Activated gamma-delta T cell treated with anti-CD3 and anti-CD28 coated beads, Interleukin-2, amount 50 U/mL, for 16 hours (primary cell): ENCODE results near the gene OSER1.

Experiments
- DNase-seq: peaks from one replicate; pipeline ENCODE4 v3.0.0-alpha.2; 2020; ENCODE audit warnings: low read depth

The OSER1 gene

GRCh38 chr20:44224637-44225036 lies 14.1 kb upstream of the OSER1 start:
- DNase-seq, result no peak

GRCh38 chr20:44223721-44224120 lies 13.2 kb upstream of the OSER1 start:
- DNase-seq, result no peak

GRCh38 chr20:44222633-44223368 lies 12.2 kb upstream of the OSER1 start:
- no peak for DNase-seq

- DNase-seq, result no peak
Observed at GRCh38 chr20:44222027-44222426, 11.5 kb upstream of the OSER1 start.

- no peak for DNase-seq
Observed at GRCh38 chr20:44221368-44221954, 10.9 kb upstream of the OSER1 start.

GRCh38 chr20:44219791-44220190 lies 9.2 kb upstream of the OSER1 start:
- DNase-seq, result no peak

- no peak for DNase-seq
Observed at GRCh38 chr20:44219170-44219730, 8.7 kb upstream of the OSER1 start.

GRCh38 chr20:44218446-44218845 lies 7.9 kb upstream of the OSER1 start:
- DNase-seq, result no peak

GRCh38 chr20:44217342-44218092 lies 6.9 kb upstream of the OSER1 start:
- peak; percentile 45 for DNase-seq

- DNase-seq, result peak; percentile 58
Observed at GRCh38 chr20:44215125-44215524, 4.6 kb upstream of the OSER1 start.

- no peak for DNase-seq
Observed at GRCh38 chr20:44212792-44213191, 2.2 kb upstream of the OSER1 start.

- DNase-seq, result no peak
Observed at GRCh38 chr20:44211177-44212039, 837 bp upstream of the OSER1 start.

- no peak for DNase-seq
Observed at GRCh38 chr20:44209686-44210405, 725 bp downstream of the OSER1 start.

GRCh38 chr20:44208770-44209169 lies 1.8 kb downstream of the OSER1 start:
- DNase-seq, result no peak

- DNase-seq, result no peak
Observed at GRCh38 chr20:44208165-44208564, 2.4 kb downstream of the OSER1 start.

- DNase-seq, result no peak
Observed at GRCh38 chr20:44207126-44207723, 3.3 kb downstream of the OSER1 start.

- DNase-seq, result no peak
Observed at GRCh38 chr20:44206132-44206531, 4.4 kb downstream of the OSER1 start.

- no peak for DNase-seq
Observed at GRCh38 chr20:44204832-44205215, 5.7 kb downstream of the OSER1 start.

- no peak for DNase-seq
Observed at GRCh38 chr20:44204156-44204831, 6.3 kb downstream of the OSER1 start.

- no peak for DNase-seq
Observed at GRCh38 chr20:44203161-44203560, 7.4 kb downstream of the OSER1 start.
